ENCODE data around the gene PSMA3. TPM values are rescaled to one million over a fixed set of nuclear protein-coding genes. Genes with fewer than 3 reads are reported as not detected.

PSMA3 gene
- total RNA-seq, 2 donors from 2014 or later, result 320 to 337 TPM

DNA sequence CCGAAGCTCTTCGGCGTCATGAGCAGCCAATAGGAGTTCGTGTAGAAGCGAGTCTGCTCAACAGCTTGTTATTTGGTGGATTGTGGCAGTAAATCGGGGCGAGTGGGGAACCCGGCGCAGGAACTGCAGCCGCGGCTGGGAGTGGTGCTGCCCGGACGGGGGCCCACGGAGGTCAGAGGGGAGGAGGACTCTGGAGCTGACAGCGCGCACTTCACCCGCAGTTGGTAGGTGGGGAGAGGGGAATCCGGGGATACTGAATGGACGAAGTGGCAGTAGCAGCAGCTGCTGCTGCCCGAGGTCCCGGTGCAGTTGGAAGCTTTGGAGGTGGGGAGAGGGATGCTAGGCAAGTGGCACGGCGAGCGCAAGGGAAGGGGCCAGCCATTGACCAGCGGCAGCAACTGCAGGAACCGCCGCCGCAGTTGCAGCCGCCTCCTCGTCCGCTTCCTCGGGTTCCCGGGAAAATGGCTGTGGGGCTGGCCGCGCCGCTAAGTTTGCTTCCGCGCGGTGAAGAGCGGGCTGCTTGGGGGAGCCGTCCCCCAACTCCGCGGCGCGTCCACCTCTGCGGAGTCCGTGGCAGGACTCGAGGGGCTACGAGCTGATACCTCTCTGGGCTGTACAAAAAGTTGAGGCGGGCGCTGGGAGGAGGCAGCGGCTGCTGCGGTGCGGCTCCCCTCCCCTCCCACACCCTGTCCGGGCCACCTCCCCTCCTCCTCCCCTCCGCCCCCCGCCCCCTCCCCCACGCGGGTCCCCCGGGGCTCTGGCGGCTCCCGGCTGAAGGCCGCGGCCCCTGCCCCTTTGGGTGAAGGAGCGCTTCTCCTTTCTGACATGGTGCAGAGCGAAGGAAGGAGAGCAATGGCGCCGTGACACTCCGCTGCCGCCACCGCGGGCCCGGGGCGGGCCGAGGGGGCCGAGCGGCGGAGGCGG lies 54.1 kb downstream of the PSMA3 start, which contains the start of gene ARID4A:
Gene ARID4A, plus strand, starts transcription at position 79 of the 924 bp plus-strand sequence. CDS start 1,300 bp downstream, outside the sequence.
- Mint-ChIP-seq H3K4me1 (ENCODE audit: low read depth in 2 of 2) (peaks cover 17 to 33% of the 10 kb centered on the region in 2 donors), H3K36me3 (peaks cover 10% of the 10 kb centered on the region), H3K4me3 (no peak within 1 kb of the TSS), H3K27me3 (no peaks in the 10 kb centered on the region), H3K9me3 (no peaks in the 10 kb centered on the region), H3K27ac (peak within 1 kb of the TSS; percentile 86 to 99)
- ATAC-seq (peak in 1 of 2 donors; percentile 34), DNase-seq (ENCODE audit: low spot score) (peak; percentile 91)

DNA sequence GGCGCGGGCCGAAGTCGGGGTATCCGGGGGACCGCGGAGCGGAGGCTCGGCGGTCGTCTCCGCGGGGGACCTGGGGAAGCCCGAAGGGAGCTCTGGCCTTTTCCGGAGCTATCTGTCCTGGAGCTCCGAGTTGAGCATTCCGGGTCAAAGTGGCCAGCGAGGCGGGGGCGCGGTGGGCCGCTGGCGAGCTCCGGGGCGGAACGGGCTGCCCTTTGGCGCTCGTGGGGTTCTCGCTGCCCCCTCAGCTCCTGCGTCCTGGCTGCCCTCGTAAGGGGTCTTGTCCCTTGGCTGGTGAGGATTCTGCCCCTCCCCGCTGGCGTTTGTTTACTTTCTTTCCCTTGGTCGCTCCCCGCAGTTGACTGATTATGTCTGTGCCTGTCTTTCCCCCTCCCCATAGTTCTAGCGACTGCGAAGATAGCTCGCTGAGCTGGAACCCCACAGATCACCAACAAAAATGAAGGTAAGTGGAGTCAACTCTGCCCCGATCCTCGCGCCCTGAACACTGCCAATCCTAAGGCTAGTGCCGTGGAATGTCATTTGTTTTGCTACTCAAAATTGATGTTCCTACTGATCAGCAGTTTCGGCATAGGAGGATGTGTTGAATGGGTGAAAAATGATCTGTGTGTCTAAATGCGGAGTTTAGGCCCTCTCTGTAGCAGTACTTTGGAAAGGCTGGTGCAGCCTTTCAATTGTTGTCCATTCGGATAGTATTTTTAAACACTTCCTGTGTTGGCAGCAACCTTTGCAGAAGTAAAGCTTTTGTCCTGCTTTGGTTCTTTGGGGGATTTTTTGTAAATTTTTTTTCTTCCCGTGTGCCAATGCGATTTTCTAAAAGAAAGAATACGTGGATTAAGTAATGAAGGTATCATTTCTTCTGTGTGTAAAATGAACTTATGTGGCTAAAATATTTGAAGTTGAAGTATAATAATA lies 55.0 kb downstream of the PSMA3 start:
- Mint-ChIP-seq H3K36me3 (peaks cover 10% of the 10 kb centered on the region), H3K27ac (peak overlapping the region; percentile 86 to 99), H3K27me3 (no peaks in the 10 kb centered on the region), H3K9me3 (no peaks in the 10 kb centered on the region), H3K4me3 (no peak overlapping the region), H3K4me1 (ENCODE audit: low read depth in 2 of 2) (peaks cover 13 to 28% of the 10 kb centered on the region in 2 donors)
- ATAC-seq (no peak), DNase-seq (ENCODE audit: low spot score) (no peak)

DNA sequence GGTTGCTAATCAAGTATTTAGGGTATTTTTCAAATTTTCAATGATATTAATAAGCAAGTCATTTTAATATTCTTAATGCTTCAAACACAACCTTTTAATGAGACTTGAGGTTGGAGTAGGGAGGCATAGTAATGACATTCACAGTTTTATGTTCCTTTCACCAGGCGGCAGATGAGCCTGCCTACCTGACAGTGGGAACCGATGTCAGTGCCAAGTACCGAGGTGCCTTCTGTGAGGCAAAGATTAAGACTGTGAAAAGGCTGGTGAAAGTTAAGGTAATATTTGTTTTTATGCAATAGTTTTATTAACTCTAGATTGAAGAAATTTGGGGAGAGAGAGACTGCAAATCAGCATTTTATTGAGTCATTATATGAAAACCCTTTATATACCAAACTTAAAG lies 56.8 kb downstream of the PSMA3 start:
- Mint-ChIP-seq H3K4me1 (ENCODE audit: low read depth in 2 of 2) (peaks cover 8 to 21% of the 10 kb centered on the region in 2 donors), H3K9me3 (no peaks in the 10 kb centered on the region), H3K27ac (no peak overlapping the region), H3K27me3 (no peaks in the 10 kb centered on the region), H3K4me3 (no peak overlapping the region), H3K36me3 (peaks cover 5% of the 10 kb centered on the region)
- DNase-seq (ENCODE audit: low spot score) (no peak), ATAC-seq (no peak)

DNA sequence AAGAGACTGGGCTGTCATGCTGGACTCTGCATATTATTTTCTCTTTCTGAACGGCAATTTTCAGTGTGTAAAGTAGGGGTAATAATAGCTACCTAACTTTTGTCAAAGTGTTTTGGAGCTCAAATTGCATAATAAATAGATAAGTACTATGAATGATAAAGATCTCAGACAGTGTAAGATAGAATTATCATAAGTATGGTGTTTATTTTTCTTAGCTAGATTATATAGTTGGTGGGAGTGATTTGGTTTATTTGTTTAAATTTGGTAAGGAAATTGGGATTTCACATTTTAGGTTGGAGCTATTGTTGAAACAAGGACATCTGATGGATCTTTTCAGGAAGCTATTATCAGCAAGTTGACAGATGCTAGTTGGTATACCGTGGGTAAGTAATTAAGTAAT lies 61.1 kb downstream of the PSMA3 start:
- Mint-ChIP-seq H3K4me1 (ENCODE audit: low read depth in 2 of 2) (peaks cover 2 to 12% of the 10 kb centered on the region in 2 donors), H3K27me3 (no peaks in the 10 kb centered on the region), H3K36me3 (peaks cover 6% of the 10 kb centered on the region), H3K27ac (no peak overlapping the region), H3K4me3 (no peak overlapping the region), H3K9me3 (no peaks in the 10 kb centered on the region)
- ATAC-seq (no peak), DNase-seq (ENCODE audit: low spot score) (no peak)

DNA sequence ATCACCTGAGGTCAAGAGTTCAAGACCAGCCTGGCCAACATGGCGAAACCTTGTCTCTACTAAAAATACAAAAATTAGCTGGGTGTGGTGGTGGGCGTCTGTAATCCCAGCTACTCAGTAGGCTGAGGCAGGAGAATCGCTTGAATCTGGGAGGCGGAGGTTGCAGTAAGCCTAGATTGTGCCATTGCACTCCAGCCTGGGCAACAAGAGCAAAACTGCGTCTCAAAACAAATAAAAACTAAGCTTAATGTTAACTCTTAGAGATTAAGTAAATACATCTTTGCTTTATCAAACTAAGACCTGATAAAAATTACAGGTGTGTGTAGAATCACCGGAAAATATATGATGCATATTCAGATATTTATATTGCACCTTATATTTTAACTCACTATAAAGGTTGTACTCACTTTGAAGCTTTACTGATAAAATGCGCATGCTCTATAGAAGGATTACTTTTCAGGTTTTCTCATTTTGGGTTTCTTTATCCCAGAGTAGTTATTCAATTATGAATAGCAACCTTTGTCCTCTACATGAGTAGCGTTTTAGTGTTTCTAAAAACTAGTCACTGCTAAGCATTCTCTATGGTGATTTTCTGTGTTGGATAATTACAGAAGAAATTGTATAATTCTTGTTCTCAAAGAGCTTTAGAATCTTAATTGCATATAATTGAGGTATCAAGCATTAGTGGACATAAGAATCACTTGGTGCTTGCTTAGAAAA lies 63.1 kb downstream of the PSMA3 start:
- DNase-seq (ENCODE audit: low spot score) (no peak), ATAC-seq (no peak)
- Mint-ChIP-seq H3K9me3 (no peaks in the 10 kb centered on the region), H3K4me3 (no peak overlapping the region), H3K27ac (no peak overlapping the region), H3K27me3 (no peaks in the 10 kb centered on the region), H3K4me1 (ENCODE audit: low read depth in 2 of 2) (peaks cover 2 to 11% of the 10 kb centered on the region in 2 donors), H3K36me3 (peaks cover 6% of the 10 kb centered on the region)

DNA sequence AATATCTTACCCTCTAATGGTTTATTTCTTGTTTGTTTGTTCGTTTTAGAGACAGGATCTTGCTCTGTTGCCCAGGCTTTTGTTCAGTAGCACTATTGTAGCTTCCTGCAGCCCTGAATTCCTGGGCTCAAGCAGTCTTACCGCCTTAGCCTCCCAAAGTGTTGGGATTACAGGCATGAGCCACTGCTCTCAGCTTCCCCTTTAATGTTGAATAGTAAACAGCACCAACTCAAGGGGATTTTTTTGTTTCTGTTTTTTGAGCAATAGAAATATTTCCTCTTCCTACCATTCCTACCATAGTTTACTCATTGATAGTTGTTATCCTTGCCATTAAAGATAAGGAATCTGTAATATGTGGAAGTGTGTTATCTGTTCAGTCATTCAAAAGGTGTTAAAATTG lies 64.4 kb downstream of the PSMA3 start:
- peaks cover 6% of the 10 kb centered on the region for H3K36me3 Mint-ChIP-seq
- DNase-seq (ENCODE audit: low spot score) (no peak), ATAC-seq (no peak)
- H3K9me3 Mint-ChIP-seq, result no peaks in the 10 kb centered on the region
- H3K27ac Mint-ChIP-seq, result peak overlapping the region; percentile 36 to 47
- no peaks in the 10 kb centered on the region for H3K27me3 Mint-ChIP-seq
- no peak overlapping the region for H3K4me3 Mint-ChIP-seq
- H3K4me1 Mint-ChIP-seq (ENCODE audit: low read depth in 2 of 2), result peaks cover 2 to 11% of the 10 kb centered on the region in 2 donors

DNA sequence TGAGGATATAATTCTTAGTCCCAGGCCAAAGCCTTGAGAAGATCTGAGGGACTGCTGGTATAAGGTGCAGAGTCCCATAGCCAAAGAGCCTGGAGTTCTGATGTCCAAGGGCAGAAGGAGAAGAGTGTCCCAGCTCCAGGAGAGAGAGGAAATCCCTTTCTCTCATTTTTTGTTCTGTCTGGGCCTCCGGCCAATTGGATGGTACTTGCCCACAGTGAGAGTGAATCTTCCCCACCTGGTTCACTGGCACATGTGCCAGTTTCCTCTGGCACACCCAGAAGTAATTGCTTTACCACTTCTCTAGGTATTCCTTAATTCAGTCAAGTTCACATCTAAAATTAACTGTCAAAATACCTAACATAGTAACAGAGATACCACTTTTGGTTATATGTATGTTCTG lies 69.1 kb downstream of the PSMA3 start:
- DNase-seq (ENCODE audit: low spot score) (no peak), ATAC-seq (no peak)
- Mint-ChIP-seq H3K27me3 (no peaks in the 10 kb centered on the region), H3K4me1 (ENCODE audit: low read depth in 2 of 2) (peaks cover 0 to 4% of the 10 kb centered on the region in 2 donors), H3K27ac (no peak overlapping the region), H3K36me3 (peaks cover 10% of the 10 kb centered on the region), H3K4me3 (no peak overlapping the region), H3K9me3 (no peaks in the 10 kb centered on the region)

DNA sequence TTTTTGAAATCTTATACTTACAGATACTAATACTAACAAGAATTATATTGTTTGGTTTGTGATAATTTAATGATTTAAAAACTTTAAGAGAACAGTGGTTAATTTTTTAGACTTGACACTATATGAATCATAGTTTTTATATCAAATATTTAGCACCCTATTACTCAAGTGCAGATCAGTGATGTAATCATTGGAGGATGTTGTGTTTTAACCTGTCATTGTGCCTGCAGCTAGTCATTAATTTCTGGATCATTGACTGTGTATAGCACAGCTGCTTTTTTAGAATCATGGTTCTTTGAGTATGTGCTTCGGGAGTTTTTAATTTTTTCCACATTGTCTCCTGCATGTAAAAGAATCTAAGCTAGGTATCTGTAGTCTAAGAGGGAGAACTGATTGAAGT lies 71.0 kb downstream of the PSMA3 start:
- Mint-ChIP-seq H3K4me3 (no peak overlapping the region), H3K9me3 (no peaks in the 10 kb centered on the region), H3K36me3 (peaks cover 4% of the 10 kb centered on the region), H3K27ac (no peak overlapping the region), H3K27me3 (no peaks in the 10 kb centered on the region), H3K4me1 (ENCODE audit: low read depth in 2 of 2) (no peaks in the 10 kb centered on the region)
- no peak for DNase-seq (ENCODE audit: low spot score)
- ATAC-seq, result no peak

Other genes starting within 250 kb of the PSMA3 start
- gene ARMH4, start 92.6 kb upstream of the PSMA3 start, total RNA-seq, result not detected
- gene ACTR10, start 44.7 kb upstream of the PSMA3 start, total RNA-seq, result 10 to 100 TPM; 29.6 to 41.7 TPM
- gene ARID4A, start 53.7 kb downstream of the PSMA3 start, total RNA-seq, result 10 to 100 TPM; 33.0 to 35.6 TPM
- gene TOMM20L, start 151.1 kb downstream of the PSMA3 start, total RNA-seq, result not detected
- 10 to 100 TPM; 35.9 to 47.1 TPM for gene TIMM9, start 182.7 kb downstream of the PSMA3 start, total RNA-seq
- gene KIAA0586, start 182.9 kb downstream of the PSMA3 start, total RNA-seq, result 10 to 100 TPM; 23.1 to 39.7 TPM

All from natural killer cell treated with Interleukin-12 subunit alpha and Interleukin-12 subunit beta and Interleukin-15 and Interleukin-18, amount 100 ng/mL, for 72 hours (primary cell).